SK-N-MC (cell line): ENCODE data around the gene PPARG.

Source experiments
- EZH2 ChIP-seq: fragments of 200-600 bp; sonication (generic); IDR thresholded peaks from one replicate; pipeline ENCODE4 v1.6.1; 2017; ENCODE audit warnings: antibody characterized with exemption
- POLR2AphosphoS5 ChIP-seq: IDR thresholded peaks from 2 replicates; pipeline ENCODE4 v1.6.1; 2012; ENCODE audit warnings: mild to moderate bottlenecking, low read depth, low read length, borderline replicate concordance

GRCh38 chr3:12420393-12420792 lies 131.5 kb downstream of the PPARG start:
- no peak for TF ChIP-seq EZH2
- no peak for TF ChIP-seq POLR2AphosphoS5
